ENCODE measurements around the gene TBPL1. TPM values are rescaled to one million over a fixed set of nuclear protein-coding genes. Genes with fewer than 3 reads are reported as not detected.
A peak's percentile ranks its signal among the peaks of the same experiment; 100 is the strongest.
"Not testable (repeated sequence)": the region's sequence is repeated elsewhere in the genome, so short reads cannot be mapped to it uniquely, and the experiment has no call there.

Gene TBPL1
- total RNA-seq, 1 donor from 2014 or later, result 21.4 TPM

DNA sequence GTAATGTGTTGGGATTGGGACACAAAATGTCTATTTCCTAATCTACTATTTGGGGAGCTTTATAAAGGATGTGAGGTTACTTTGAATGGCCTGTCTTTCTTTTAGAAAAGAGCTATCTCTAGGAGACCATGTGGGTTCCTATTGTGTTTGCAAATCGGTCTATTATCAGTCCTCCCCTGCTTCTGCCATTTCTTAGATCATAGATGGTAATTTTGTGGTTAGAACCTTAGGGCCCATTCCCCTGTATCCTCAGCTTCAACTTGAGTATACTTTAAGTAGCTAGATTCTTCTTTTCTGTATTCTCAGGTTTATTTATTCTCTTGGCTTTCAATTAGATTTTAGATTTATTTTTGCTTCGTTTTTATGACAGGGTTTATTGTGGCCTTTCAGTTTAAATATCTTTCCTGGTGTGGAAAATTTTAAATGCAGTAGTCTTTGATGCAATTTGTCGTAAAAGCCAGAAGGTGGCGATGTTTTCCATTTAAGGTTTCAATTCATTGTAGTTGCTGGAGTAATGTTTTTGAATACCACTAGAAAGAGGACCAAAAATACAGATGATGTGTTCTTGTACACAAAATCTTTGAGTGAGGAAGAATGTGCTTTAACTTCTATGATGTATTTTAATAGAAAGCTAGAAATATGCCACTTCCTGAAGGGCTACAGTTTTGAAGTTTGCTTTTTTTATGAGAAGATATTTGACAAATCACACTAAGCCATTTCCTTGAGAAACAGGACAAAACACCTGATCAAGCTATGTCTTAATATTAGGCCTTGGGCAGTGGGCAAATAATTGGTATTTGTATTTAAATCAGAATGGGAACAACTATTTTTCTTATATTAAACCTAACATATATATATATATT is 20.3 kb downstream of the TBPL1 start:
- DNase-seq (ENCODE audit: low read depth in 2 of 2), result peak; percentile 67 to 69

DNA sequence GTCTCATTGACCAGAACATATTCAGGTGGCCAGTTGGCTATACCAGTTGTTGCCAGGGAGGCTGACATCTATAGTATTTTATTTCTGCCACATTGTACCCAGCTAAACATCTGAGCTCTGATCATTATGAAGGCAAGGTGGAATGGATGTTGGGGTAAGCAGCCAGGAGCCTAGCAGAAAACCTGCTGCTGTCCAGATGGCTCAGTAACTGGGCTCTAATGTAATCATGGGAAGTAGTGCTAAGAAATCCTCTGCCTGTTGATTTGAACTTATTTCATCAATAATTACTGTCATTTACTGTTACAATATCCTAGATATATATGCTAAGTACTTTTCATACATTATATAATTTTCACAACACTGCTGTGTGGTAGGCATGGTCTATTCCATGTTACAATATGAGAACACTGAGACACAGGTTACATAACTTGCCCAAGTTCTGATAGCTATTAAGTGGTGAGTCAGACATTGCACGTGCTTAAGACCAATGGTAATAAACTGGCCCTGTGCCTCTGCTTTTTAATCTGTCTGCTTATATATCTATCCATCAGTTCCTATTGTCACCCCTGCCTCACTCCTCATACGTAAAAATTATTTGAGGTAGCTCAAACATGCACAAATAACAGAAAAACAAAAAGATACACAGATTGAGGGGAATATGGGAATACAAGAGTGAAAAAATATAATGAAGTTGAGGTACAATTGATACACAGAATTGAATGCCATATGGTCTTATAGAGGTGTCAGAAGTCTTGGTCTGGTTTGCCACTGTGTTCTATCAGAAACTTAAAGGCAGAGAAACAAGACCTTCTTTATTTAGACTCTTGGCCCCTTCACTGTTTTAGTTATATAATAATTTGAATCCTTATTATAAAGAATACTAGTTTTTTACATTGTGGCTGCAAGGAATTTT is 25.2 kb downstream of the TBPL1 start:
- peak; percentile 65 to 84 for DNase-seq (ENCODE audit: low read depth in 2 of 2)

DNA sequence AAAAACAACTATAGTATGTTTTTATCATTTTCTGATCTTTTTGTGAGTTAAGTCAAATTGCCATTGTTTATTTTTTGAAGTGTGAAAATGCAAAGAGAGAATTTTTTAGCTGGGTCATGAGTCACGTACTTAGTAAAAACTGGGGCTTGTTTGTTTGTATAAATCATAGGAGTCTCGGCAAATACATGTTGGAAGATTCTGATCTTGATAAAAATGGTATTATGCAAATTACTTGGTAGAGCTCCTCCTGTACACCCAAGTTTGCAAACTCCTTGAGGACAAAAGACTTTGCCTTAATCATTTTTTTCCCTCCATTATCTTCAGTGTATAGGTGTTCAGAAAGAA is 25.8 kb downstream of the TBPL1 start:
- DNase-seq (ENCODE audit: low read depth in 2 of 2), result no peak

DNA sequence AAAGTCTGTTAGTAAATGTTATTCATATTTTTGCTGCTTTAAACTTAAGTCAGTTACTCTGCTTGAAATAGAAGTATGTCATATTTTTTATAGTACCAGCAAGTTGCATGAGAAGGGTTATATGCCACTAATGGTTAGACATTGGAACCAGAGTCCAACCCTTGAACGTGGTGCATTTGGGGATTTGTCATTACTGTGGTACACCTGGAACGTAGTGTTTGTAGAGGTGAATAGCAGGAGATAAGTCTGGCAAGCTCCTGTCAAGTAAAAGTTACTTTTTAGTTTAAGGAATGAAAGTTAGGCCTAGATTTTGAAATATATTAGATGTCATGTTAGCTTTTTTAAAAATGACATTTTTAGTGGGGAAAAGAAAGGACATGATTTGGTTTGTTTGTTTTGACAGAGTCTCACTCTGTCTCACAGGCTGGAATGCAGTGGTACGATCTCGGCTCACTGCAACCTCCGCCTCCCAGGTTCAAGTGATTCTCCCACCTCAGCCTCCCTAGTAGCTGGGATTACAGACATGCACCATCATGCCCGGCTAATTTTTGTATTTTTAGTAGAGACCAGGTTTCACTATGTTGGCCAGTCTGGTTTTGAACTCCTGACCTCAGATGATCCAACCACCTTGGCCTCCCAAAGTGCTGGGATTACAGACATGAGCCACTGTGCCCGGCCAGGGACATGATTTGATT is 26.4 kb downstream of the TBPL1 start:
- not testable (repeated sequence) for DNase-seq (ENCODE audit: low read depth in 2 of 2)

DNA sequence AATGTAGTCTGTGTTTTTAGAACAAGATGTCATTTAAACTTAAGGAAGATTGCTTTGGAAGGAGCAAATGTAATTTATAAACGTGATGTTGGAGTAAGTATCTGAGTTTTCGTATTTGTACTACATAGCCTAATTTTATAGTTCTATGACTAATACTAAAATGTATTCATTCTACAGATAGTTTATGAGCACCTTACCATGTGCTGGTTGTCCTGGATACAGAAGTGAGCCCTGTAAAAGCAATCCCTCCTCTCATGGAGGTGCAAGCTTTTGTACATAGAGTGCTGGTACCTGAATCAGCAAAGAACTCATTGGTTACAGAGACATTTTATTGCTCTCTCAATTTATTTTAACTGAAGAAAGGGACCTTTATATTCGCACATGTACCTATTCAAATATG is 27.1 kb downstream of the TBPL1 start:
- DNase-seq (ENCODE audit: low read depth in 2 of 2), result no peak

DNA sequence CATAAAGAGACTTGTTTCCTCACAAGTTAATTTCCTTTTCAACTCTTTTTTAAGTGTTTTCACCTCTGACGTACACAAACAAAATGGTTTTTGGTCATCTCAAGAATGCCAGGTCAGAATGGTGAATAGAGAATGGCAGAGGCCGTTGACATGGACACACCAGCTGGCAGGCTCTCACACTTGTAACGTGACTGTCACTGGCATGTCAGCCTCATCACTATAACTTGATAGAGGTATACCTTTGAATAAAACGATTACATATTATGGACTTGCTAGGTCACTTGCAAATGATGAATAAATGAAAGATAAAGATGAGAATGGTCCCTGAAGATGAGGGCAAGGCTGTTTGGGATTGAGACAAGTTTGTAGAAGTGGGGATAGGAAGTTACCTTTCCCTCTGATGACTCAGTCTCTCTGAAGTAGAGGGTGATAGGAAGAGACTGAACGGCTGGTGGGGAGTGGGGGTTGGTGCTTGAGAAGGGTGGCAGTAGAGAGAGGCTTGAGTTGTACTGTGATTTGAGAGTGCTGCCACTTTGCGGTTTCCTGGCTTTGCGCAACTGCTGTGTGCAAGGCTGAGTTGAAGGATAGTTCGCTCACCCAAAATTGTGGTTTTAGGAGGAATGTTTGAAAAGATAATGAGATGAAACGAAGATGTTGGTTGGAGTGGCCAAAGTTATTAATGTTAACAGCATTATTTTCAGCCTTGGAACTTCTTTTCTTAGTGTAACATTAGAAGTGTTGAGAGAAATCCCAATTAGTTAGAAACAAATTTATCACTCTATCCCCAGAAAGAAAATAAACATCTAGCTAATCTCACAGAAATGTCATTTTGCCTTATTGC is 30.3 kb downstream of the TBPL1 start:
- no peak for DNase-seq (ENCODE audit: low read depth in 2 of 2)

DNA sequence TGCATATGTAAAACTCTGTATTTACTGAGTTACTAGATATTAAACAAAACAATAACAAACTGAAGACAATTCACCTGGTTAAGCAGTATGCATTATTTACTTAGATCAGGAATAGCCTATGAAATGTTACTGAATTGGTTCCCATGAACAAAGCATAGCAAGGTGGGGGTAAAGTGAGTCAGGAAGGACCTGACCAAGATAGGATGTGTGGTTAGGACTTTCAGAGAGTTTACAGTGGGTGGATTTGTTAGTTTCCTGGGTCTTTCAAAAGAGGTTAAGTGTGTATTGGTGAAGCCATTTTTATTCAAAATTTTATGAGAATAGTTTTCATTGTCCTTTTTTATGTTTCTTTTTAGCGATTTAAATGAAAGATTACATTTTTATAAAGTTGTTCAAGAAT is 32.9 kb downstream of the TBPL1 start:
- DNase-seq (ENCODE audit: low read depth in 2 of 2), result no peak

DNA sequence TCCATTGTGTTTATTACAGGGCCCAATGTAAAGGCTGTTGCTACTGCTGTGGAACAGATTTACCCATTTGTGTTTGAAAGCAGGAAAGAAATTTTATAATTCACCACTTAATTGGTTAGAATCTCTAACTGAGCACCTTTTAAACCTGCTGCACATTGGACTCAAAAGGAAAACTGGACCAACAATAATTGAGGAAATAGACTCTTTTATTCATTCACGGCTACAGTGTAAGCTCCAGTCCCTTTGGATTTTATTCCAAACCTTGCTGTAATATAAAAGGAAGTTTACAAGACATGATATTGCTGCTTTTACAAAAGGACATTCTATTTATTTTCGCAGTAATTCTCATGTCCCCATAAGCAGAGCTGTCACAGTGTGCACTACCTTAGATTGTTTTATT is 33.9 kb downstream of the TBPL1 start:
- DNase-seq (ENCODE audit: low read depth in 2 of 2), result no peak

DNA sequence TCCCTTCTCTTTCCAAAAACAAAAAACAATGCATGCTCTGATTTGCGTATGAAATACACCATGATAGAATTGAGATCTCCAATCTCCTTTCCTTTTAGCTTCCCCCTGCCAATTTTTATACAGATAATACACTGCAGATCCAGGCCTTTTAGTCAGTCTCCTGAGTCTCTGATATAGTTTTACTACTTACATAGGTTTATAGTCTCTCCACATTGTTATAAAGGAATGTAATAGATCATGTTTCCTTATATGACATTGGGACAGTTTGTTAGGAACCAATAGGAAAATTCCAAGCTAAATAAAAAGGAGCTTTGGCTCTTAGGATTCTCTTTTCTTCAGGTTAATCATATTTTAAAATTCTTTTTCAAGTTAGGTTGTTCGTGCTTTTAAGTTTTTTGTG is 36.5 kb downstream of the TBPL1 start:
- DNase-seq (ENCODE audit: low read depth in 2 of 2), result peak in 1 of 2 donors; percentile 7

DNA sequence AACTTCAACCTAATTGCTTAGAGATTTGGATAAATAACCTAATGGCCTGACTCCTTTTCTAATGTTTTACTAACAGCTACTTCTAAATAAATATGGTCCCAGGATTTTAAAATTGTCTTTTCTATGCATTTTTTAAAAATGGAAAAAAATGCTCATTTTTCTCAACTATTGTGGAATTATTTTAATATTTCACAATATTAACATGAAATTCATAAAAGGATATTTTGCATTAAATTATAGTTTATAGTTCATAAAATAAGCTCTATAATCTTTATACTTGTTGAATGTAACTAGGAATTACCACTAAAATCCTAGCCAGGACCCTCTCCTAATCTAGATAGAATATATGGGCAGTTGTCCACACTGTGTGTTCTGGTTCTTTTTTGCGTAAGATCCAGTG is 37.3 kb downstream of the TBPL1 start:
- DNase-seq (ENCODE audit: low read depth in 2 of 2), result no peak

DNA sequence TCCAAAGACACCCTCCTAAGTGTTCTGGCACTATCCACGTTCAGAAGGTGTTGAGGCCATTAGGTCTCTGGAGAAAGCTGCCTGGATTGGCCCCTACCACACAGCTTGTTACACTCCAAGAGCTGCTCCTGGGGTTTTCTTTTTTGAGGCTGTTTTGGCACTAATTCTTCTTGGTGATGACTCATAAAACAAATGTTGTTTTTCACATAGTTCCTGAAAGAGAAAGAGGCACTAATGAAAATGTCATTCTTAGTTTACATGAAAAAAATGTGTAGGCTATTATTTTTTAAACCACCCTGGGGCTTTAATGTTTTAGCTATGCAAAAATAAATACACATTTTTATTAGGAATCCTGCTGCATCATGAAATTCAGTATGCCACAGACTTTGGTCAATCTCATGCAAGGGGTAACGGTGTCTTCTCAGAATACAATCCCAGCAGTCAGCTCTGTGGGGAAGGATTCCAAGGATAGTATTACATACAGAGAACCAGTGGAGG is 38.1 kb downstream of the TBPL1 start:
- peak; percentile 26 to 73 for DNase-seq (ENCODE audit: low read depth in 2 of 2)

DNA sequence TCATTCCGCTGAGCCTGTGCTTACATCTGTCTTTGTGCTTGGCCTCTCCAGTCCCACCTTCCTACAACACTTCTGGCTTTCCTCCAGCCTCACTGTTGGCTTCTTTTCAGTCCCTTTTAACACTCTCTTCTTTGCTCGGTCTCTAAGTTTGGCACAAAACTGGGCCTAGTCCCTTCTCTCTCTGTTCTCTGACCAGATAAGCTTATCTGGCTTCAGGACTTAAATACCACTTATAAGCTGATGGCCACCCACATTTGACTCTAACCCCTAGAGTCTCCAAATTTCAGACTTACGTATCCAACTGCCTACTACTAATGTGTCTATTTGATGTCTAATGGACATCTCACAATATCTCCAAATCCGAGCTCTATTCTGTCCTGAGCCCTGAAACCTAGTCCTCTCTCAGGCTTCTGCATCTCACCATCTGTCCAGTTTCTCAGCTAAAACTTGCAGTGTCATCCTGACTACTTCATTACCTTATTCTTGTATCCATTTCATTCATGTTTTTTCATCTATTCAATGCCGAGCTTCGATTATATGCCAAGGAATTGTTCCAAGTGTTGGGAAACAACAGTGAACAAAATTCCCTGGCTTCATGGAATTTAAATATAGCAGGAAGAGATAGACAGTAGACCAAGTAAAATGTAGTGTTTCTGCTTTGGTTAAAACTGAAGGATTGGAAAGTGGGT is 40.1 kb downstream of the TBPL1 start:
- DNase-seq (ENCODE audit: low read depth in 2 of 2), result no peak

DNA sequence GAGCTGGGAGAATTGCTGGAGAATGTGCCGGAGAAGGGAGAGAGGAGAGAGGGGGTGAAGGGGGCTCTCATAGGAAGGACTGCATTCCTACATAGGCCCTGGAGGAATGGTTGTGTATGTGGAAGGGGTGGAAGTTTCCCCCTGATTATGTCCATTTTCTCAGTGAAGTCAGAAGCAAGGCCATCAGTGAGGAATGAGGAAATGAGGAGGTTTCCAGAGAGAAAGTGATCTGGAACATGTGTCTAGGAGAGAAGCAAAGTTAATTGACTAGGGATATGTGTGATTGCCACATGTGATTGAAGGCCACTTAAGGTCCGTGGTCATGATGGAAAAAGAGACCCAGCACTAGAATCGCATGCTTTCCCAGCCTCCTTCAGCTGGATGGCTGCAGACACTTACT is 42.3 kb downstream of the TBPL1 start:
- no peak for DNase-seq (ENCODE audit: low read depth in 2 of 2)

DNA sequence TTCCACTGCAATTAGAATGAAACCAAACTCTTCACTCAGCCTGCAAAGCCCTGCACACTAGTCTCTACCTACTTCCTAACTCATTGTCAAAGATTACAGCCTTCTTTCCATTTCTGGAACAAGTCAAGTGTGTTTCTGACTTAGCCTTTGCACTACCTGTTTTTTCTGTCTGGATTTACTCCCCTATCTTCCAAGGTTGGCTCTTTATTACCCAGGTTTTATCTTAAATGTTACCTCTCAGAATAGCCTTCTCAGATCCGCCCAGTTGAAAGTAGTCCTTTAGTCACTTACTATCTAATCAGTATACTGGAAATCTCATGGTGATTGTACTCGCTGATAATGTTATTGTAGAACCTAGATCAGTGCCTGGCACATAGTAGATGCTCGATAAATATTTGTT is 42.7 kb downstream of the TBPL1 start:
- no peak for DNase-seq (ENCODE audit: low read depth in 2 of 2)

DNA sequence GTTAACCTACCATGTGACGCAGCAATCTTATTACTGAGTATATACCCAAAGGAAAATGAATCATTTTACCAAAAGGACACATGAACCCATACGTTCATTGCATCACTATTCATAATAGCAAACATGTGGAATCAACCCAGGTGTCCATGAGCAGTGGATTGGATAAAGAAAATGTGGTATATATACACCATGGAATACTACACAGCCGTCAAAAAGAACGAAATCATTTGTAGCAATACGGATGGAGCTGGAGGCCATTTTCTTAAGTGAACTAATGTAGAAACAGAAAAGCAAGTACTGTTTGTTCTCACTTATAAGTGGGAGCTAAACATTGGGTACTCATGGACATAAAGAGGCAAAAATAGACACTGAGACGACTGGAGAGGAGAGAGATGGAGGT is 44.2 kb downstream of the TBPL1 start:
- no peak for DNase-seq (ENCODE audit: low read depth in 2 of 2)

DNA sequence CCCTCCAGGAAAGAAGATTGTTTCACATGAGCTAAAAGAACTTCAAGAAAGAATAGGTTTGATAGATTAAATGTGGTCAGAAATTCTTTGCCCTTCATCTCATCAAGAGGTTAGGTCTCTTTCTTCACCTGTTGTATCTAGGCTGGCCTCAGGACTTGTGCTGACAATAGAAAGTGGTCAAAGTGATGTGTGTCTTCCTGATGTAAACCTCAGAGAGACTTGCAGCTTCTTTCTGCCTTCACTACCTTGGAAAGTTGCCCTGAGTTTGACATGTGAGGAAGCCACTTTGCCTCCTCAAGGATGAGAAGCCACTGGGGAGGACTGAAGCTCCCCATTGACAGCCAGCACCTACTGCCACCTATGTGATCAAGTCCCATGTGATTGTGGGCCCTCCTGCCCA is 46.3 kb downstream of the TBPL1 start:
- DNase-seq (ENCODE audit: low read depth in 2 of 2), result no peak

DNA sequence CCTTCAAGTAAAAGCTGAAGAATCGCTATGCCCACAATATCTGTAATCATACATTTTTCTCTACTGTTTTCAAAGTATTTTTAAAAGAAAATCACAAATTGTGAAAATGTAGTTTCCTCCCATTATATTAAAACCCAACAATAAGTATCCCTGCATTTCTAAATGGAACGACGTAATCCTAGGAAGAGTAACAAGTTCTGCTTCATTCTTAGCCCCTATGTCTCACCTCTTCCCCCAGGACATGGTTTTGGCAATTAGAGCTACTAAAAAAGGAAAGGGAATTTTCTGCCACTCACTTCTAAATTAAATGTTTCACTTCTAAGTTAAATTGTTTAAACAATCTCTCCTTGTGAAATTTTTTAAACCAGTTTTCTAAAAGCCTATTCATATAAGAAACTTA is 47.4 kb downstream of the TBPL1 start:
- no peak for DNase-seq (ENCODE audit: low read depth in 2 of 2)

DNA sequence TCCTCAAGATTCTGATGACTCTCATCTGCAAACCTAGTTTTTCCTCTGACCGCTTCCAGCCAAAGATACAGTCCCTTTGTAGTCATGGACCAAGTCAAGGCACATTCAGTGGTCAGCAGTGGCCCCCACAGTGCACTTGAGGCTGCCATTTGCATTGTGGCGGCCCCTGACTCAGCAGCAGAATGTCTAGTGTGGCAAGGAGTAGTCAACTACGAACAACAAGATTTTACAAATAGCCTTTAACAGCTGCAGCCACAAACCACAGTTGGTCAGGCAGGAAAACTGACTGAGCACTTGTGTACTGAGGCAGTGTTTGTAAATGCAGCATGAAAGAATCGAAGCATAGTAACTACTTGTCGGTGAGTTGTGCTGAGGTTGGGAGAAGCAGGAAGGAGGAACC is 49.8 kb downstream of the TBPL1 start:
- no peak for DNase-seq (ENCODE audit: low read depth in 2 of 2)

DNA sequence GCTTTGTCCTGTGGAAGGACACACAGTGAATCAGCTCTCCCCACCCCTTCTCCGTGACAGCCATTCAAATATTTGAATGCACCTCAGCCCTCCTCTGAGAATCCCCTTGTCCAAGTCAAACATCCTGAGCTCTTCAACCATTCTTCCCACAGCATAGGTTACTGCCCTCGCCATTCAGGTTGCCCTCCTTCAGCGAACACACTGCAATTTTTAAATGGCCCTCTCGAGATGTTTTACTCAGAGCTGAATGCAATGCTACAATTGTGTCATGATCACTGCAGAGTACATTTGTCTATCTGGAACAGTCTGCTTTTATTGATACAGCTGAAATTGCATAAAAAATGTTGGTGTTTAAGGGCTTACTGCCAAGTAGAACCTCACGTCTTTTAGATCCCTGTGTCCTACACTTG is 50.5 kb downstream of the TBPL1 start:
- DNase-seq (ENCODE audit: low read depth in 2 of 2), result peak; percentile 23 to 57

DNA sequence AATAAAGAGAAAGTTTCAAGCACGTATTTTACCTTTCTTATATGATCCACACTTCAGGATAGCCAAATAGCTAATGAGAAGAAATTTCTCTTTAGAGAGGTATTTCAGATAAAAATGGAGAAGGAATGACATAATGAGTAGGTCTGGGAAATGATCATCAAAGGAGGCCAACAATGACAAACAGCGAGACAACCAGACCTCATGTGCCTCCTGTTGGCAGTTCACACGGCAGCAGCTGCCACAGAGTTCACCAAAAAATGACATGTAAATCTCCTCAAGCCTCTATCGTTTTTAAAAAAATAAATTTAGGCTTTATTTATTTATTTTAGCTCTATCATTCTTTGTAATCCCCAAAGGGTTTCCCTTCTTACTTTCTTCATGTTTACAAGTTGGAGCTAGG is 51.7 kb downstream of the TBPL1 start:
- DNase-seq (ENCODE audit: low read depth in 2 of 2), result peak; percentile 30 to 52
